GM21619 (cell line): Measurements from ENCODE around the gene ARID1B.

Experiments
- ATAC-seq: cut with Tn5 transposase; IDR thresholded peaks from one replicate; pipeline ENCODE4 v1.9.1; 2021; ENCODE audit not compliant: unreplicated experiment

The ARID1B gene

DNA sequence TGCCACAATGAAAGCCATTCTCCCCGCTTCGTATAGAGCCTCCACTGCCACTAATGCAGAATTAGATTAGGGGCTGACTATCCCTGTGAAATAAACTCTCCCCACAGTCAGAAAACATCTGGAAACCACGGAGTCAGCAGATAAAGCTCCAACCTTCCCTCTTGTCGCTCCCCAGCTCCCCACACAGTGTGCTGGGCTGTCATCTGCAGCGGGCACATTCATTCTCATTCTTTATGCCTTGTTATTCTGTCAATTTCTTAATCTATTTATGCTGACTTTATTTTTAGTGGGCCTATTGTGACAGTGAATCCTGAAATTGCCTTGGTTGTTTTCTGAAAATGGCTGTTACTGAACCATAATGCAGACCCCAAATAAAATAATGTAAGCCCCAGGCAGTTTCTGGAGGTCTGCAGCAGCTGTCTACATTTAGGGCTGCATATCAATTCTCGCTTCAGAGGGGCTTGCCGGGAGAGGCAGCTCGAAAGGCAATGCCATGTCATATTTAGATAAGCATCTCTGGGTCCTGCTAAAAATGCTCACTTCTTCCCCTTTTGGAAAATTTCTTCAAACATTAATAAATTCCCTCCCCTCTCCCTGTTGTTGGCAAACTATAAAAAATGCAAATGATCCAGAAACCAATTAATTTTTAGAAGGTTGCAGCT lies 474.5 kb downstream of the ARID1B start:
- ATAC-seq: no peak

GRCh38 chr6:157253017-157253416 lies 475.8 kb downstream of the ARID1B start:
- ATAC-seq: no peak

- no peak for ATAC-seq
Measured at GRCh38 chr6:157253699-157254098, 476.5 kb downstream of the ARID1B start.

DNA sequence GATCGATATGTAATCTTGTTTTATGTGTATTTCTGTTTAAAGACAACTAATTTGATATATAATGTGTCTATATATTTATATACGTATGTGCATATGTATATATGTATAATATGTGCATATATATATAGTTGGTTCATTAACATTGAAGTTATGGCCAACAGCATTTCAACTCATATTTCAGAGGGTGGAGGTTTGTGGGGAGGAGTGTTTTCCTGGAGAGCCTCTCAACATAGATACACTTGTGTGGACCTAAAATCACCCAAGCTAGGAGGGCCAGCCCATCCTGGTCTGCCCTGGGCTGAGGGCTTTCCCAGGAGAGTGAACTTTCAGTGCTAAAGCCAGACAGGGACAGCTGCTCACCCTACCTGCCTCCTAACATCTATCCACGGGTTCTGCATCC lies 477.4 kb downstream of the ARID1B start:
- ATAC-seq: no peak

GRCh38 chr6:157255079-157255478 lies 477.9 kb downstream of the ARID1B start:
- no peak for ATAC-seq

GRCh38 chr6:157258878-157259277 lies 481.7 kb downstream of the ARID1B start:
- no peak for ATAC-seq

GRCh38 chr6:157259443-157259842 lies 482.3 kb downstream of the ARID1B start:
- no peak for ATAC-seq
